B cell (primary cell): Measurements from ENCODE around the gene TMEM256.

Source experiments
- EZH2 ChIP-seq: IDR thresholded peaks from 2 replicates; pipeline ENCODE4 v1.6.1; 2012; ENCODE audit warnings: borderline replicate concordance, low read depth, mild to moderate bottlenecking, moderate library complexity, low read length; ENCODE audit not compliant: insufficient read depth, poor library complexity, severe bottlenecking
- TF ChIP-seq, protein P1 (sequence below): fragments of 200-600 bp; IDR thresholded peaks from one replicate; pipeline ENCODE4 v1.8.0; 2022; ENCODE audit warnings: antibody characterized with exemption, mild to moderate bottlenecking

GRCh38 chr17:7408252-7408727 lies 4.4 kb upstream of the TMEM256 start:
- TF ChIP-seq, protein P1, sequence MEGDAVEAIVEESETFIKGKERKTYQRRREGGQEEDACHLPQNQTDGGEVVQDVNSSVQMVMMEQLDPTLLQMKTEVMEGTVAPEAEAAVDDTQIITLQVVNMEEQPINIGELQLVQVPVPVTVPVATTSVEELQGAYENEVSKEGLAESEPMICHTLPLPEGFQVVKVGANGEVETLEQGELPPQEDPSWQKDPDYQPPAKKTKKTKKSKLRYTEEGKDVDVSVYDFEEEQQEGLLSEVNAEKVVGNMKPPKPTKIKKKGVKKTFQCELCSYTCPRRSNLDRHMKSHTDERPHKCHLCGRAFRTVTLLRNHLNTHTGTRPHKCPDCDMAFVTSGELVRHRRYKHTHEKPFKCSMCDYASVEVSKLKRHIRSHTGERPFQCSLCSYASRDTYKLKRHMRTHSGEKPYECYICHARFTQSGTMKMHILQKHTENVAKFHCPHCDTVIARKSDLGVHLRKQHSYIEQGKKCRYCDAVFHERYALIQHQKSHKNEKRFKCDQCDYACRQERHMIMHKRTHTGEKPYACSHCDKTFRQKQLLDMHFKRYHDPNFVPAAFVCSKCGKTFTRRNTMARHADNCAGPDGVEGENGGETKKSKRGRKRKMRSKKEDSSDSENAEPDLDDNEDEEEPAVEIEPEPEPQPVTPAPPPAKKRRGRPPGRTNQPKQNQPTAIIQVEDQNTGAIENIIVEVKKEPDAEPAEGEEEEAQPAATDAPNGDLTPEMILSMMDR: no peak
- no peak for TF ChIP-seq EZH2
